Liver (tissue), 3 donors: ENCODE results near the gene CSNK1D.

ENCODE experiments used
- CTCF ChIP-seq: fragments of 150-350 bp; IDR thresholded peaks from 2 replicates; pipeline ENCODE4 v1.5.1; 2017; ENCODE audit warnings: improper control_type of control experiment, low read depth, low read length; ENCODE audit not compliant: missing input control
- FOXA1 ChIP-seq: IDR thresholded peaks from 2 replicates; pipeline ENCODE4 v1.6.1; 2016; ENCODE audit warnings: antibody characterized with exemption
- GABPA ChIP-seq, 2 donors: IDR thresholded peaks in 1 of 2; conservative IDR thresholded peaks in 1 of 2; 2 replicates each; pipeline ENCODE4 v1.6.1; 2016; ENCODE audit warnings: antibody characterized with exemption in 2 of 2, mild to moderate bottlenecking in 1 of 2, moderate library complexity in 1 of 2
- NR2F2 ChIP-seq: IDR thresholded peaks from 2 replicates; pipeline ENCODE4 v1.6.1; 2016; ENCODE audit warnings: antibody characterized with exemption
- RAD21 ChIP-seq, 2 donors: IDR thresholded peaks; 2 replicates each; pipeline ENCODE4 v1.6.1; 2016; ENCODE audit warnings: antibody characterized with exemption in 2 of 2, mild to moderate bottlenecking in 2 of 2
- SP1 ChIP-seq: IDR thresholded peaks from 2 replicates; pipeline ENCODE4 v1.6.1; 2018; ENCODE audit warnings: antibody characterized with exemption, mild to moderate bottlenecking
- TAF1 ChIP-seq: conservative IDR thresholded peaks from 2 replicates; pipeline ENCODE4 v1.6.1; 2016; ENCODE audit warnings: antibody characterized with exemption, mild to moderate bottlenecking
- TF ChIP-seq, protein P1 (sequence below): IDR thresholded peaks from 2 replicates; pipeline ENCODE4 v1.6.1; 2016; ENCODE audit warnings: antibody characterized with exemption
- TF ChIP-seq, protein P2 (sequence below): IDR thresholded peaks from 2 replicates; pipeline ENCODE4 v1.6.1; 2016; ENCODE audit warnings: antibody characterized with exemption, mild to moderate bottlenecking
- TF ChIP-seq, protein P3 (sequence below): IDR thresholded peaks from 2 replicates; pipeline ENCODE4 v1.6.1; 2016; ENCODE audit warnings: antibody characterized with exemption
- donor health status: healthy.
- donor health status: healthy.

GRCh38 chr17:82239926-82240505 lies 33.5 kb downstream of the CSNK1D start:
- TF ChIP-seq GABPA (IDR thresholded peaks at IDR 0.05 in 1 of 2, conservative IDR thresholded peaks at IDR 0.05 in 1 of 2) = no peak
- TF ChIP-seq CTCF = no peak
- TF ChIP-seq NR2F2 = no peak
- TF ChIP-seq, protein P1, sequence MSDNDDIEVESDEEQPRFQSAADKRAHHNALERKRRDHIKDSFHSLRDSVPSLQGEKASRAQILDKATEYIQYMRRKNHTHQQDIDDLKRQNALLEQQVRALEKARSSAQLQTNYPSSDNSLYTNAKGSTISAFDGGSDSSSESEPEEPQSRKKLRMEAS = no peak
- TF ChIP-seq RAD21 (IDR thresholded peaks at IDR 0.05) = peak in 1 of 2 donors; percentile 32
- no peak for TF ChIP-seq TAF1
- peak; percentile 71 for TF ChIP-seq SP1
- TF ChIP-seq FOXA1 = no peak
- TF ChIP-seq, protein P2, sequence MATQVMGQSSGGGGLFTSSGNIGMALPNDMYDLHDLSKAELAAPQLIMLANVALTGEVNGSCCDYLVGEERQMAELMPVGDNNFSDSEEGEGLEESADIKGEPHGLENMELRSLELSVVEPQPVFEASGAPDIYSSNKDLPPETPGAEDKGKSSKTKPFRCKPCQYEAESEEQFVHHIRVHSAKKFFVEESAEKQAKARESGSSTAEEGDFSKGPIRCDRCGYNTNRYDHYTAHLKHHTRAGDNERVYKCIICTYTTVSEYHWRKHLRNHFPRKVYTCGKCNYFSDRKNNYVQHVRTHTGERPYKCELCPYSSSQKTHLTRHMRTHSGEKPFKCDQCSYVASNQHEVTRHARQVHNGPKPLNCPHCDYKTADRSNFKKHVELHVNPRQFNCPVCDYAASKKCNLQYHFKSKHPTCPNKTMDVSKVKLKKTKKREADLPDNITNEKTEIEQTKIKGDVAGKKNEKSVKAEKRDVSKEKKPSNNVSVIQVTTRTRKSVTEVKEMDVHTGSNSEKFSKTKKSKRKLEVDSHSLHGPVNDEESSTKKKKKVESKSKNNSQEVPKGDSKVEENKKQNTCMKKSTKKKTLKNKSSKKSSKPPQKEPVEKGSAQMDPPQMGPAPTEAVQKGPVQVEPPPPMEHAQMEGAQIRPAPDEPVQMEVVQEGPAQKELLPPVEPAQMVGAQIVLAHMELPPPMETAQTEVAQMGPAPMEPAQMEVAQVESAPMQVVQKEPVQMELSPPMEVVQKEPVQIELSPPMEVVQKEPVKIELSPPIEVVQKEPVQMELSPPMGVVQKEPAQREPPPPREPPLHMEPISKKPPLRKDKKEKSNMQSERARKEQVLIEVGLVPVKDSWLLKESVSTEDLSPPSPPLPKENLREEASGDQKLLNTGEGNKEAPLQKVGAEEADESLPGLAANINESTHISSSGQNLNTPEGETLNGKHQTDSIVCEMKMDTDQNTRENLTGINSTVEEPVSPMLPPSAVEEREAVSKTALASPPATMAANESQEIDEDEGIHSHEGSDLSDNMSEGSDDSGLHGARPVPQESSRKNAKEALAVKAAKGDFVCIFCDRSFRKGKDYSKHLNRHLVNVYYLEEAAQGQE = peak; percentile 49
- TF ChIP-seq, protein P3, sequence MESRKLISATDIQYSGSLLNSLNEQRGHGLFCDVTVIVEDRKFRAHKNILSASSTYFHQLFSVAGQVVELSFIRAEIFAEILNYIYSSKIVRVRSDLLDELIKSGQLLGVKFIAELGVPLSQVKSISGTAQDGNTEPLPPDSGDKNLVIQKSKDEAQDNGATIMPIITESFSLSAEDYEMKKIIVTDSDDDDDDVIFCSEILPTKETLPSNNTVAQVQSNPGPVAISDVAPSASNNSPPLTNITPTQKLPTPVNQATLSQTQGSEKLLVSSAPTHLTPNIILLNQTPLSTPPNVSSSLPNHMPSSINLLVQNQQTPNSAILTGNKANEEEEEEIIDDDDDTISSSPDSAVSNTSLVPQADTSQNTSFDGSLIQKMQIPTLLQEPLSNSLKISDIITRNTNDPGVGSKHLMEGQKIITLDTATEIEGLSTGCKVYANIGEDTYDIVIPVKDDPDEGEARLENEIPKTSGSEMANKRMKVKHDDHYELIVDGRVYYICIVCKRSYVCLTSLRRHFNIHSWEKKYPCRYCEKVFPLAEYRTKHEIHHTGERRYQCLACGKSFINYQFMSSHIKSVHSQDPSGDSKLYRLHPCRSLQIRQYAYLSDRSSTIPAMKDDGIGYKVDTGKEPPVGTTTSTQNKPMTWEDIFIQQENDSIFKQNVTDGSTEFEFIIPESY = no peak
